ENCODE data around the gene HOXC13. TPM values are rescaled to one million over a fixed set of nuclear protein-coding genes. Genes with fewer than 3 reads are reported as not detected.

HOXC13 gene
- total and polyA plus RNA-seq, 2 of the 13 experiments (the other 11 are each of a cell fraction or from before 2014, with no cell fraction given), result 0.07 TPM; not detected in 1

DNA sequence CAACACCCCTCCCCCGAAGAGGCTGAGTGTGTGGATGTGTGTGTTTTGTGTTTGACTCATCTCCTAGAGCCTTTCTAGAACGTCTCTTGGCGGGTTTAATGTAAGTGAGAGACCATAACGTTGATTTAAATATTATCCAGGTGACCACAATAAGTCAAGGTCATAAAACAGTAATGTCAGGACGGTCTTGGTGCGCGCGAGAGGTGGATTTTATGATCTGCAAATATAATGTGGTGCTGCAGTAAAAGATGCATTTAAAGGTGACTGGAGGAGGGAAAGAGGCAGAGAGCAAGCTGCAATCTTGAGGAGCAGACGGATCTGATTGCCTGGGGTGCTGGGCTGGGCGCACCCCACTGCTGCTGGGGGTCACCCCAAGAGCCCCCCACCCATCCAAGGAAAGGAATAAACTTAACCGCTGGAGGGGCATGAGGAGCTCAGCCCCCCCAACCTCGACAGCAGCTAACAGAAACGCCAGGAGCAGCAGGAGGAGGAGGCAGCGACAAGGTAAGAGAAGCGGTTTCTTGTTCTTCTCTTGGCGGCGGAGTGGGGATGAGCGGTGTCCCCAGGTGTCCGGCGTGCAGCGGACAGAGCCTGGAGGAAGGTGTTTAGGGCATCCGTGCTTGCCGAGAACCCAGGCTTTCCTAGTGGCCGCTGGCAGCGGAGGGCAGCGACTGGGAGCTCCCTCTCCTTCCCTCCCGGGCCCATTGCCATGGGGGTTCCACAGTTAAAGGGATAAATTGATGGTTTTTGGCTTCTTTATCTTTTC is 51.9 kb downstream of the HOXC13 start:
- FAIRE-seq, result no peak
- 61% methylated on average over 24 of the region's 27 CpGs for WGBS (ENCODE audit: low lambda C conversion rate)
- no peak overlapping the region for H3K4me3 ChIP-seq (replicated peaks in 1 of 3; ENCODE audit: insufficient read depth in 1 of 3, low read depth in 2 of 3, low read length in 3 of 3)

GRCh38 chr12:53991077-53991460 is 52.4 kb downstream of the HOXC13 start:
- ChIA-PET POLR2A (no interaction called here), CTCF (ENCODE audit: low intra/inter-chr PET ratio, low total read pairs) (no interaction called here)
- H4K20me1 ChIP-seq (ENCODE audit: insufficient read depth, low read length), result no peaks in the 10 kb centered on the region
- H3K9me3 ChIP-seq (ENCODE audit: low read length), result no peaks in the 10 kb centered on the region
- H3K4me3 ChIP-seq (replicated peaks in 1 of 3; ENCODE audit: insufficient read depth in 1 of 3, low read depth in 2 of 3, low read length in 3 of 3), result no peak overlapping the region
- H3K4me2 ChIP-seq (ENCODE audit: low read depth, low read length), result no peak overlapping the region
- no peak overlapping the region for H2AFZ ChIP-seq (ENCODE audit: low read length)
- H3K4me1 ChIP-seq (ENCODE audit: insufficient read depth, low read length), result peaks cover 57% of the 10 kb centered on the region
- no peak overlapping the region for H3K9ac ChIP-seq (ENCODE audit: insufficient read depth, low read depth, low read length)
- 17% methylated on average over 8 of the region's 8 CpGs for WGBS (ENCODE audit: low lambda C conversion rate)
- peaks cover 10 to 39% of the 10 kb centered on the region in 2 experiments for H3K27me3 ChIP-seq (ENCODE audit: control insufficient read depth in 1 of 2, insufficient read depth in 2 of 2, low read length in 2 of 2)
- FAIRE-seq (no peak), ATAC-seq (no peak), DNase-seq (ENCODE audit: low spot score) (no peak)
- no peak overlapping the region for H3K27ac ChIP-seq (ENCODE audit: extremely low read length, insufficient read depth, low read length)
- TF ChIP-seq ZFP62 (CRISPR knock-in tag; IDR thresholded peaks at IDR 0.05) (no peak), KLF12 (CRISPR knock-in tag; IDR thresholded peaks at IDR 0.05; ENCODE audit: borderline replicate concordance) (no peak), ZNF512 (CRISPR knock-in tag; IDR thresholded peaks at IDR 0.05) (no peak), HMGXB3 (CRISPR knock-in tag; IDR thresholded peaks at IDR 0.05; ENCODE audit: borderline replicate concordance) (no peak), SOX6 (IDR thresholded peaks at IDR 0.05) (no peak), SOX6 (CRISPR knock-in tag; IDR thresholded peaks at IDR 0.05) (no peak)
- H3K36me3 ChIP-seq (replicated peaks in 1 of 2; ENCODE audit: control insufficient read depth in 1 of 2, insufficient read depth in 2 of 2, low read length in 2 of 2), result no peaks in the 10 kb centered on the region
- intact Hi-C loops (cut with micrococcal nuclease; ENCODE audit: unreplicated experiment) (no loop called here), in situ Hi-C loops (cut with HindIII; ENCODE audit: extremely low pct_ligation_motif_present, low pct_unique_long_range_greater_than_20kb) (loop anchor here (10.0 kb wide), 1 partner anchor 384 kb away; no protein-coding TSS in a partner anchor)
- no peaks in the 10 kb centered on the region for H3K79me2 ChIP-seq (ENCODE audit: insufficient read depth, low read length)
- BruUV-seq (replicated peaks), result no TSS peak

More for the DNA sequence above, 51.9 kb downstream of the HOXC13 start:
- ATAC-seq, result no peak
- H3K36me3 ChIP-seq (replicated peaks in 1 of 2; ENCODE audit: control insufficient read depth in 1 of 2, insufficient read depth in 2 of 2, low read length in 2 of 2), result no peaks in the 10 kb centered on the region
- no peaks in the 10 kb centered on the region for H3K79me2 ChIP-seq (ENCODE audit: insufficient read depth, low read length)
- no peak overlapping the region for H3K27ac ChIP-seq (ENCODE audit: extremely low read length, insufficient read depth, low read length)
- no peak overlapping the region for H3K9ac ChIP-seq (ENCODE audit: insufficient read depth, low read depth, low read length)
- no peaks in the 10 kb centered on the region for H3K9me3 ChIP-seq (ENCODE audit: low read length)
- intact Hi-C loops (cut with micrococcal nuclease; ENCODE audit: unreplicated experiment) (no loop called here), in situ Hi-C loops (cut with HindIII; ENCODE audit: extremely low pct_ligation_motif_present, low pct_unique_long_range_greater_than_20kb) (loop anchor here (10.0 kb wide), 1 partner anchor 384 kb away; no protein-coding TSS in a partner anchor)
- no peak for DNase-seq (ENCODE audit: low spot score)
- H3K27me3 ChIP-seq (ENCODE audit: control insufficient read depth in 1 of 2, insufficient read depth in 2 of 2, low read length in 2 of 2), result peaks cover 10 to 39% of the 10 kb centered on the region in 2 experiments
- H4K20me1 ChIP-seq (ENCODE audit: insufficient read depth, low read length), result no peaks in the 10 kb centered on the region
- TF ChIP-seq BORCS8-MEF2B (CRISPR knock-in tag; IDR thresholded peaks at IDR 0.05) (no peak), IRX3 (CRISPR knock-in tag; IDR thresholded peaks at IDR 0.05; ENCODE audit: borderline replicate concordance, low read depth) (no peak), ZNF232 (CRISPR knock-in tag; IDR thresholded peaks at IDR 0.05; ENCODE audit: borderline replicate concordance) (no peak)
- ChIA-PET POLR2A (no interaction called here), CTCF (ENCODE audit: low intra/inter-chr PET ratio, low total read pairs) (no interaction called here)
- H3K4me2 ChIP-seq (ENCODE audit: low read depth, low read length), result no peak overlapping the region
- peaks cover 55% of the 10 kb centered on the region for H3K4me1 ChIP-seq (ENCODE audit: insufficient read depth, low read length)
- H2AFZ ChIP-seq (ENCODE audit: low read length), result no peak overlapping the region
- BruUV-seq (replicated peaks), result no TSS peak

Measured in HepG2 (cell line).